Peyer's patch (tissue), 4 donors: ENCODE results near the gene OCA2. TPM values are rescaled to one million over a fixed set of nuclear protein-coding genes. Genes with fewer than 3 reads are reported as not detected.

Experiments used
- DNase-seq, 3 donors: peaks; one replicate each; pipeline ENCODE4 v3.0.0-alpha.2; 2017 to 2019
- H3K27ac ChIP-seq, 4 donors: fragments of 200-600 bp; sonication (generic); one replicate each; pipeline ENCODE4 v1.5.1; 2016 to 2019
- H3K27me3 ChIP-seq, 2 donors: fragments of 200-600 bp; sonication (generic); one replicate each; pipeline ENCODE4 v1.5.1; 2019
- H3K36me3 ChIP-seq, 3 donors: fragments of 200-600 bp; sonication (generic); one replicate each; pipeline ENCODE4 v1.5.1; 2016 to 2019
- H3K4me1 ChIP-seq, 4 donors: fragments of 200-600 bp; sonication (generic); one replicate each; pipeline ENCODE4 v1.5.1; 2016 to 2019
- H3K4me3 ChIP-seq, 4 donors: fragments of 200-600 bp; sonication (generic); 1 replicate in 3 of 4; 2 replicates in 1 of 4; pipeline ENCODE4 v1.5.1; 2016 to 2019; ENCODE audit warnings: mild to moderate bottlenecking in 1 of 4
- H3K9me3 ChIP-seq, 4 donors: fragments of 200-600 bp; sonication (generic); one replicate each; pipeline ENCODE4 v1.5.1; 2016 to 2019; ENCODE audit warnings: mild to moderate bottlenecking in 1 of 4
- CTCF ChIP-seq, 6 experiments: fragments of 450-650 bp in 4 of 6; fragments of 200-600 bp in 2 of 6; sonication (generic) in 1 of 6; IDR thresholded peaks; one replicate each; pipeline ENCODE4 v1.5.1; 2017 to 2019; ENCODE audit warnings: antibody characterized with exemption in 6 of 6, mild to moderate bottlenecking in 3 of 6, moderate library complexity in 1 of 6
- POLR2A ChIP-seq, 2 donors: fragments of 450-650 bp; IDR thresholded peaks; one replicate each; pipeline ENCODE4 v1.5.1; 2017; ENCODE audit warnings: antibody characterized with exemption in 2 of 2, mild to moderate bottlenecking in 2 of 2, moderate library complexity in 2 of 2
- total RNA-seq, 4 donors: library from RNA; depleted of rRNA; stranded (reverse); fragments of >200 nt; gene quantifications; one replicate each; pipeline ENCODE4 v1.1.0, GENCODE V29; 2016

OCA2 gene
- total RNA-seq, 4 donors from 2014 or later, result 1.4 to 3.0 TPM; not detected in 2

- no peaks in the 10 kb centered on the region for H3K9me3 ChIP-seq
- peaks cover 0 to 7% (median 0%) of the 10 kb centered on the region in 4 donors for H3K4me1 ChIP-seq
- no peak overlapping the region for H3K4me3 ChIP-seq
- DNase-seq, result no peak
- no peaks in the 10 kb centered on the region for H3K27me3 ChIP-seq
- no peak overlapping the region for H3K27ac ChIP-seq
- no peaks in the 10 kb centered on the region for H3K36me3 ChIP-seq
- TF ChIP-seq CTCF (IDR thresholded peaks at IDR 0.05) (no peak), POLR2A (IDR thresholded peaks at IDR 0.05) (no peak)
Measured at GRCh38 chr15:28025413-28025812, 73.7 kb downstream of the OCA2 start.

- H3K27ac ChIP-seq, result no peak overlapping the region
- H3K27me3 ChIP-seq, result no peaks in the 10 kb centered on the region
- no peaks in the 10 kb centered on the region for H3K9me3 ChIP-seq
- DNase-seq, result no peak
- peaks cover 0 to 7% (median 0%) of the 10 kb centered on the region in 4 donors for H3K4me1 ChIP-seq
- H3K36me3 ChIP-seq, result no peaks in the 10 kb centered on the region
- no peak for TF ChIP-seq POLR2A (IDR thresholded peaks at IDR 0.05)
- TF ChIP-seq CTCF (IDR thresholded peaks at IDR 0.05), result no peak
- H3K4me3 ChIP-seq, result no peak overlapping the region
Measured at GRCh38 chr15:28024889-28025250, 74.2 kb downstream of the OCA2 start.

- H3K36me3 ChIP-seq, result no peaks in the 10 kb centered on the region
- no peak overlapping the region for H3K4me3 ChIP-seq
- no peak overlapping the region for H3K27ac ChIP-seq
- no peaks in the 10 kb centered on the region for H3K27me3 ChIP-seq
- TF ChIP-seq CTCF (IDR thresholded peaks at IDR 0.05), result no peak
- TF ChIP-seq POLR2A (IDR thresholded peaks at IDR 0.05), result no peak
- H3K9me3 ChIP-seq, result no peaks in the 10 kb centered on the region
- no peak for DNase-seq
- H3K4me1 ChIP-seq, result peaks cover 0 to 7% (median 0%) of the 10 kb centered on the region in 4 donors
Measured at GRCh38 chr15:28023933-28024888, 74.9 kb downstream of the OCA2 start.

GRCh38 chr15:28023422-28023821 lies 75.7 kb downstream of the OCA2 start:
- DNase-seq, result no peak
- Histone ChIP-seq H3K9me3 (no peaks in the 10 kb centered on the region), H3K27me3 (no peaks in the 10 kb centered on the region), H3K27ac (no peak overlapping the region), H3K36me3 (no peaks in the 10 kb centered on the region), H3K4me3 (no peak overlapping the region), H3K4me1 (peaks cover 0 to 7% (median 0%) of the 10 kb centered on the region in 4 donors)
- TF ChIP-seq CTCF (IDR thresholded peaks at IDR 0.05) (no peak), POLR2A (IDR thresholded peaks at IDR 0.05) (no peak)

GRCh38 chr15:28022961-28023360 lies 76.2 kb downstream of the OCA2 start:
- DNase-seq, result no peak

More at GRCh38 chr15:28022961-28023360, 76.2 kb downstream of the OCA2 start:
- Histone ChIP-seq H3K27me3 (no peaks in the 10 kb centered on the region), H3K4me3 (no peak overlapping the region), H3K4me1 (peaks cover 0 to 7% (median 0%) of the 10 kb centered on the region in 4 donors), H3K27ac (no peak overlapping the region), H3K9me3 (no peaks in the 10 kb centered on the region), H3K36me3 (no peaks in the 10 kb centered on the region)
- no peak for TF ChIP-seq CTCF (IDR thresholded peaks at IDR 0.05)
- no peak for TF ChIP-seq POLR2A (IDR thresholded peaks at IDR 0.05)
